Measurements from ENCODE around the gene PAPOLA.

The PAPOLA gene

GRCh38 chr14:96512602-96513397 is 10.6 kb downstream of the PAPOLA start:
- H3K36me3 ChIP-seq = no peaks in the 10 kb centered on the region
- no peak for DNase-seq
- H3K4me3 ChIP-seq (ENCODE audit: low read depth, low read length) = no peak overlapping the region
- TF ChIP-seq CTCF (IDR thresholded peaks at IDR 0.05; ENCODE audit: low read depth, low read length) = no peak
- peaks cover 2% of the 10 kb centered on the region; the same call in 1 of the 2 replicates for H3K4me1 ChIP-seq
- no peaks in the 10 kb centered on the region for H3K27me3 ChIP-seq
- H3K9me3 ChIP-seq = no peaks in the 10 kb centered on the region

- Histone ChIP-seq H3K27me3 (no peaks in the 10 kb centered on the region), H3K4me1 (peaks cover 2% of the 10 kb centered on the region; the same call in 1 of the 2 replicates), H3K4me3 (ENCODE audit: low read depth, low read length) (no peak overlapping the region), H3K9me3 (no peaks in the 10 kb centered on the region), H3K36me3 (no peaks in the 10 kb centered on the region)
- no peak for DNase-seq
- no peak for TF ChIP-seq CTCF (IDR thresholded peaks at IDR 0.05; ENCODE audit: low read depth, low read length)
Observed at GRCh38 chr14:96514694-96515093, 12.5 kb downstream of the PAPOLA start.

GRCh38 chr14:96515731-96516130 is 13.5 kb downstream of the PAPOLA start:
- DNase-seq = no peak
- Histone ChIP-seq H3K4me1 (peaks cover 2% of the 10 kb centered on the region; the same call in 1 of the 2 replicates), H3K4me3 (ENCODE audit: low read depth, low read length) (no peak overlapping the region), H3K27me3 (no peaks in the 10 kb centered on the region), H3K9me3 (no peaks in the 10 kb centered on the region), H3K36me3 (peaks cover 4% of the 10 kb centered on the region; the same call in 1 of the 2 replicates)
- TF ChIP-seq CTCF (IDR thresholded peaks at IDR 0.05; ENCODE audit: low read depth, low read length) = no peak

GRCh38 chr14:96516351-96516750 is 14.2 kb downstream of the PAPOLA start:
- DNase-seq = no peak
- no peak for TF ChIP-seq CTCF (IDR thresholded peaks at IDR 0.05; ENCODE audit: low read depth, low read length)
- Histone ChIP-seq H3K9me3 (no peaks in the 10 kb centered on the region), H3K36me3 (peaks cover 10% of the 10 kb centered on the region), H3K4me3 (ENCODE audit: low read depth, low read length) (no peak overlapping the region), H3K27me3 (no peaks in the 10 kb centered on the region), H3K4me1 (peaks cover 2% of the 10 kb centered on the region; the same call in 1 of the 2 replicates)

- H3K4me3 ChIP-seq (ENCODE audit: low read depth, low read length) = no peak overlapping the region
- peaks cover 38% of the 10 kb centered on the region for H3K36me3 ChIP-seq
- H3K27me3 ChIP-seq = no peaks in the 10 kb centered on the region
- H3K9me3 ChIP-seq = no peaks in the 10 kb centered on the region
- no peak for TF ChIP-seq CTCF (IDR thresholded peaks at IDR 0.05; ENCODE audit: low read depth, low read length)
- no peak for DNase-seq
- H3K4me1 ChIP-seq = no peaks in the 10 kb centered on the region
Observed at GRCh38 chr14:96519970-96520369, 17.8 kb downstream of the PAPOLA start.

GRCh38 chr14:96525452-96525851 is 23.3 kb downstream of the PAPOLA start:
- Histone ChIP-seq H3K4me3 (ENCODE audit: low read depth, low read length) (no peak overlapping the region), H3K4me1 (no peaks in the 10 kb centered on the region), H3K27me3 (no peaks in the 10 kb centered on the region; the same call in 1 of the 2 replicates), H3K36me3 (peaks cover 79% of the 10 kb centered on the region), H3K9me3 (no peaks in the 10 kb centered on the region)
- TF ChIP-seq CTCF (IDR thresholded peaks at IDR 0.05; ENCODE audit: low read depth, low read length) = no peak
- no peak for DNase-seq
